Renal cortical epithelial cell (primary cell): ENCODE results near the gene COL24A1. TPM values are rescaled to one million over a fixed set of nuclear protein-coding genes. Genes with fewer than 3 reads are reported as not detected.
A peak's percentile ranks its signal among the peaks of the same experiment; 100 is the strongest.

Experiments
- DNase-seq: peaks from one replicate; pipeline ENCODE4 v3.0.0-alpha.2; 2011; ENCODE audit warnings: low read depth
- total RNA-seq: library from RNA; depleted of rRNA; stranded (reverse); fragments of >200 nt; gene quantifications from 2 replicates; pipeline ENCODE4 v1.2.3, GENCODE V29; 2014

The COL24A1 gene
- under 0.01 and 0.20 TPM in 2 replicates for total RNA-seq

GRCh38 chr1:86156566-86157455 lies at the start of gene COL24A1:
Gene COL24A1 (minus strand): TSS chr1:86156772. CDS start chr1:86156396, 376 bp downstream.
- DNase-seq: peak; percentile 35

GRCh38 chr1:86205741-86206140 lies 49.2 kb upstream of the COL24A1 start:
- DNase-seq: no peak

GRCh38 chr1:86202552-86203340 lies 46.2 kb upstream of the COL24A1 start:
- no peak for DNase-seq

- DNase-seq: no peak
These were observed 44.7 kb upstream of the COL24A1 start for GRCh38 chr1:86201311-86201710.

- no peak for DNase-seq
These were observed 44.3 kb upstream of the COL24A1 start for GRCh38 chr1:86200901-86201300.

- DNase-seq: no peak
These were observed 40.8 kb upstream of the COL24A1 start for GRCh38 chr1:86197206-86197855.

- DNase-seq: no peak
These were observed 38.7 kb upstream of the COL24A1 start for GRCh38 chr1:86195281-86195680.

GRCh38 chr1:86194491-86195034 lies 38.0 kb upstream of the COL24A1 start:
- no peak for DNase-seq

GRCh38 chr1:86192417-86192816 lies 35.8 kb upstream of the COL24A1 start:
- no peak for DNase-seq

GRCh38 chr1:86191958-86192357 lies 35.4 kb upstream of the COL24A1 start:
- no peak for DNase-seq

GRCh38 chr1:86190873-86191272 lies 34.3 kb upstream of the COL24A1 start:
- DNase-seq: no peak

GRCh38 chr1:86184426-86184825 lies 27.9 kb upstream of the COL24A1 start:
- no peak for DNase-seq

- no peak for DNase-seq
These were observed 27.2 kb upstream of the COL24A1 start for GRCh38 chr1:86183810-86184209.

GRCh38 chr1:86176226-86176625 lies 19.7 kb upstream of the COL24A1 start:
- DNase-seq: no peak

- DNase-seq: no peak
These were observed 19.2 kb upstream of the COL24A1 start for GRCh38 chr1:86175756-86176155.

- DNase-seq: no peak
These were observed 13.1 kb upstream of the COL24A1 start for GRCh38 chr1:86169625-86170024.

- no peak for DNase-seq
These were observed 3.2 kb upstream of the COL24A1 start for GRCh38 chr1:86159800-86160199.

GRCh38 chr1:86155807-86156565 lies 586 bp downstream of the COL24A1 start:
- DNase-seq: no peak

GRCh38 chr1:86155051-86155806 lies 1.3 kb downstream of the COL24A1 start:
- DNase-seq: no peak

- DNase-seq: peak; percentile 12
These were observed 2.0 kb downstream of the COL24A1 start for GRCh38 chr1:86154571-86155050.
